Left renal cortex interstitium (tissue), 4 donors: ENCODE results near the gene SLC34A1. TPM values are rescaled to one million over a fixed set of nuclear protein-coding genes. Genes with fewer than 3 reads are reported as not detected.

Source experiments
- DNase-seq, 4 donors: peaks; one replicate each; pipeline ENCODE4 v3.0.0-alpha.2; 2013; ENCODE audit warnings: low read depth in 4 of 4, low spot score in 2 of 4, missing footprints in 1 of 4
- polyA plus RNA-seq, 4 donors: library from polyadenylated mRNA; unstranded; fragments of 120-200 nt; gene quantifications; one replicate each; pipeline ENCODE4 v1.2.1, GENCODE V29; 2013; ENCODE audit not compliant: insufficient read length in 4 of 4

SLC34A1 gene
- polyA plus RNA-seq, 4 donors: 115 to 254 (median 179) TPM

- no peak for DNase-seq
Observed at GRCh38 chr5:177429248-177430040, 45.2 kb downstream of the SLC34A1 start.

GRCh38 chr5:177430140-177430951 lies 46.1 kb downstream of the SLC34A1 start:
- DNase-seq: no peak

- no peak for DNase-seq
Observed at GRCh38 chr5:177430972-177431316, 46.7 kb downstream of the SLC34A1 start.

GRCh38 chr5:177431317-177432142 lies 47.3 kb downstream of the SLC34A1 start:
- no peak for DNase-seq

GRCh38 chr5:177432143-177432838 lies 48.1 kb downstream of the SLC34A1 start:
- no peak for DNase-seq

GRCh38 chr5:177432839-177433657 lies 48.8 kb downstream of the SLC34A1 start:
- DNase-seq: no peak

GRCh38 chr5:177433658-177434217 lies 49.5 kb downstream of the SLC34A1 start:
- DNase-seq: no peak

GRCh38 chr5:177434437-177434836 lies 50.2 kb downstream of the SLC34A1 start:
- DNase-seq: no peak

GRCh38 chr5:177434942-177435738 lies 50.9 kb downstream of the SLC34A1 start:
- no peak for DNase-seq

GRCh38 chr5:177435847-177436536 lies 51.8 kb downstream of the SLC34A1 start:
- DNase-seq: no peak

GRCh38 chr5:177437623-177438022 lies 53.4 kb downstream of the SLC34A1 start:
- DNase-seq: no peak

GRCh38 chr5:177438468-177438867 lies 54.2 kb downstream of the SLC34A1 start:
- DNase-seq: no peak

GRCh38 chr5:177439518-177440053 lies 55.4 kb downstream of the SLC34A1 start:
- no peak for DNase-seq

GRCh38 chr5:177440211-177440989 lies 56.2 kb downstream of the SLC34A1 start:
- DNase-seq: no peak

- DNase-seq: no peak
Observed at GRCh38 chr5:177440990-177441780, 57.0 kb downstream of the SLC34A1 start.
